ENCODE measurements around the gene IL32.

The IL32 gene

GRCh38 chr16:3115561-3115960, 50.1 kb downstream of the IL32 start:
- DNase-seq (ENCODE audit: low read depth): no peak

- no peak for DNase-seq (ENCODE audit: low read depth)
These were observed 52.9 kb downstream of the IL32 start for GRCh38 chr16:3118204-3118790.

- DNase-seq (ENCODE audit: low read depth): no peak
These were observed 53.4 kb downstream of the IL32 start for GRCh38 chr16:3118846-3119245.
